Skin of body (tissue), 3 donors: ENCODE measurements around the gene NKAIN4. TPM values are rescaled to one million over a fixed set of nuclear protein-coding genes. Genes with fewer than 3 reads are reported as not detected.

ENCODE experiments used
- DNase-seq: peaks from one replicate; lab custom pipeline; 2025; lab: John Stamatoyannopoulos, UW
- small RNA-seq: library from RNA; depleted of rRNA; stranded (forward); fragments of <200 nt; gene quantifications from one replicate; pipeline ENCODE3, GENCODE V24; 2014; ENCODE audit warnings: low replicate concordance
- total RNA-seq: library from RNA; depleted of rRNA; stranded (reverse); fragments of >200 nt; gene quantifications from one replicate; pipeline ENCODE4 v1.2.3, GENCODE V29; 2014

Gene NKAIN4
- total RNA-seq, 1 donor from 2014 or later: 3.7 TPM

DNA sequence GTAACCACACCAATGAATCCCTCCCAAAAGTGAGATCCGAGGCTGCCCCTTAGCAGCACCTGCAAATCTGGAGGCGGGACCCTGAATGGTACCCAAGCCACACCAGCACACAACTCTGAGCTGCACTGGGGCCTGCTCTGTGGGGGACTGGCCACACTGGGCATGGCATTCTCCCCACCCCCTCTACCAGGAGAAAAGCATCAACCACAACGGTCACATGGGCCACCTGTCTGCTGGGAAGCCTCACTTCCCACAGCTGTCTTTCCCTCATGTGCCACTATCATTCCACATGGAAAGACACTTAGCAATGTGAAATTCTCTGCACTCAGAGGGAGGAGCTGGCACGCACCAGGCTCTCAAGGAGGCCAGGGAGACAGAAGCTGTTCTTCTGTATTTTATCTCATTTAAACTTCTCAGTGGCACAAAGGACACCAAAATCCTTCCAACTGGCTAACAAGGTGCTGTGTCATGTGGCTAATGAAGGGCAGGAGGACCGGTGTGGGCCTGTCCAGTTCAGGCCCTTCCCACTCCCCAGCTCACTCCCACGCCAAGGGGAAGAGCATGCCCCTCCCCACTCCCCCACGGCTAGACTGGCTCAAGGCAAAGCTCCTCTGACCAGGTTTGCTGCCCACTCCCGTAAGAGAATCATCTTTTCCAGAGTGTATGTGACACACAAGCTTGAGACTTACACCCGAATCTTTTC, 57.3 kb downstream of the NKAIN4 start:
- DNase-seq: no peak

- DNase-seq: no peak
Observed at GRCh38 chr20:63194797-63195173, 59.5 kb downstream of the NKAIN4 start.

DNA sequence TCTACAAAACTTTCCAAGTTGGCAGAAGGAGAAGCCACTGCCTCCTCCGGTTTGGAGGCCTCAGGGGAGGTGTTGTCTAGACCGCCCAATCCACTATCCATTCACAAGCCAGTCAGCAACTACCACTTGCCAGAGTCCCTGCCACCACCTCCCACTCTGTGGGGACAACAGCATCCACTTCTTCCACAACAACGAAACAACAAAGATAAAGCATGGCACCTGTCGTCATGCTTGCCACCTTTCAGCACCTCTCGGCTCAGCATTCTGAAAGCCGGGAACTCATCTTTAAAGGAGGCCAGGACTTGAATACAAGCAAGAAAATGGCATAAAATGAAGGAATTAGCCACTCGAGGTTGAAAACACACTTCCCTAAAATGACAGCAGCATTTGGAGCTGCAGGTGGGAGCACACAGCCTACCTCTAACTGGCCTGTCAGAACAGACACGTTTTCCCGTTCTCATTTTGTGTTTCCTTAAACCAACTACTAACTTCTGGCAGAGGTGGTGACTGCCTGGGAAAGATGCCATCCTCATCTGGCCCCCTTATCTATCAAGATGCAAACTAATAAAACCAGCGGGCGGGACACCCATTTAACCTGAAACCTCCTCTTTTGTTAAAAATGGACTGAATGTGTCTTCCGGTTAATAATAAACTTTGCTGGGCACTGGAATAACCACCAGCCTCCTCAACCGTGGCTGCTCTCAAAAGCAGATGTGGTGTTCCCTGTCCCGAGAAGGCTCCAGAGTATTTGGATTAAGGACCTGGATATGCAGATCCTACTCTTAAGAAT, 60.1 kb downstream of the NKAIN4 start:
- DNase-seq: no peak

DNA sequence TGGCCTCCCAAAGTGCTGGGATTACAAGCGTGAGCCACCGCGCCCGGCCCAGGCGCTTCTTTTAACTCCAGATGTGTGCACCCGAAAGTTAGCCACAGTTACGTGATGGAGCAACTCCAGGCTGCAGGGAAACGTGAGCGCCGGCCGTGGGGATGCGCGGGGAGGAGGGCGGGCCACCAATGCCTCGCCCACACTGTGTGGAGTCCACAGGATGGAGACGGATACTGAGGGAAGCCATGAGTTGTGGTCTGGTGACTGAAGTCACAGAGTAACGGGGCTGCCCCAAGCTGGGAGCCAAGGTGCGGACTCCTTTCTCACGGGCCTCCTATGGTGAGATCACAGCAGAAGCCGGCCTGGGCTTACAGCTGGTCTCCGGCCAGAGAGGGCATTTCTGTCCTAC, 61.5 kb downstream of the NKAIN4 start:
- no peak for DNase-seq

- no peak for DNase-seq
Observed at GRCh38 chr20:63191400-63191799, 62.9 kb downstream of the NKAIN4 start.

GRCh38 chr20:63190828-63191227, 63.4 kb downstream of the NKAIN4 start:
- no peak for DNase-seq

Small RNA genes within 50 kb of the gene (small RNA-seq; reads per million reads assigned to genes)
- gene MIR3196 (not detected), gene MIR4326 (1.7 reads per million, percentile 84 among the genes with 10 or more reads in this experiment)

Other genes starting within 250 kb of the NKAIN4 start
- not detected for gene BHLHE23, start 247.5 kb downstream of the NKAIN4 start, total RNA-seq
- 14.5 TPM for gene YTHDF1, start 38.3 kb downstream of the NKAIN4 start, total RNA-seq
- gene BIRC7, start 18.6 kb downstream of the NKAIN4 start, total RNA-seq: not detected
- 45.3 TPM for gene ARFGAP1, start 18.4 kb upstream of the NKAIN4 start, total RNA-seq
- gene COL20A1, start 38.7 kb upstream of the NKAIN4 start, total RNA-seq: 2.0 TPM
- 0.20 TPM for gene CHRNA4, start 106.9 kb upstream of the NKAIN4 start, total RNA-seq
- 1.2 TPM for gene KCNQ2, start 218.2 kb upstream of the NKAIN4 start, total RNA-seq
- 38.5 TPM for gene EEF1A2, start 244.6 kb upstream of the NKAIN4 start, total RNA-seq